Measurements from ENCODE around the gene ARMH4. TPM values are rescaled to one million over a fixed set of nuclear protein-coding genes. Genes with fewer than 3 reads are reported as not detected.

ARMH4 gene
- total RNA-seq, 1 experiment from 2014 or later = 42.6 TPM

DNA sequence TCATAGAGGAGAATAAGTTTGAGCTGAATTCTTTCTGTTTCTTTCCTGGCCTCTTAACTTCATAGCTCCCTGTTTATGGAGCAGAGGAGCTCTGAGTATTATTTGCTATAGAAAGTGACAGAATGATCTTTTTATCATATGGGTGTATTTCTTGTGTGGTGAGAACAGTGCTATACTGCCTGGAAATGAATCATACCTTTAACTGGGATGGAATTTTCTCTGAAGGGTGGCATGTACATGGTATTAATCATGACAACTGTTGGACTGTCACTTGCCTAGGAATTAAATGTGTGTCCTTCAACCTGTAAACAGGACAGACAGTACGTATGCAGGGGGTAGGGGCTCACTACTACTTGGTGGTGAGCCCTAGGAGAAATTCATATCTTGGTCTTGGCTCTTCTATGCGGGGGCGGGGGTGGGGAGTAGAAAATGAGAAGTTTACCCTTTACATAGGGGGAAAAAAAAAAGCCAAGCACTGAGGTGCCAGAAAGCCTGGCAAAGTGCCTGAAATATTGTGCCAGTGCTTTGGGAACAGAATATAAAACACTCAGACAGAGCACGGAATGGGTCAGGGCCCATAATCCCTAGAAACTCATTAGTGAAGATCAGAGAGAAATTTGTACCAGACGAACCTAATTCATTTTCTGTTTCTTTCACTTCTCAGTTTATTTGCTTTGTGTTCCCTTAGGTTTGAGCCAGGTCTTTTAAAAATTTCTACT is 33.8 kb downstream of the ARMH4 start:
- WGBS (ENCODE audit: extremely low coverage, insufficient read length, low lambda C conversion rate) = no CpG with 5 or more reads among the region's 5 CpGs
- H3K4me1 ChIP-seq (ENCODE audit: insufficient read depth, low read length) = no peaks in the 10 kb centered on the region
- H3K27me3 ChIP-seq (ENCODE audit: insufficient read depth, low read length) = no peaks in the 10 kb centered on the region
- H3K9me3 Mint-ChIP-seq = no peaks in the 10 kb centered on the region
- no peak overlapping the region for H4K91ac ChIP-seq (ENCODE audit: insufficient read length, low read depth, low read length)
- H4K5ac ChIP-seq (ENCODE audit: insufficient read length, low read depth, low read length) = no peak overlapping the region
- TF ChIP-seq, protein P1, sequence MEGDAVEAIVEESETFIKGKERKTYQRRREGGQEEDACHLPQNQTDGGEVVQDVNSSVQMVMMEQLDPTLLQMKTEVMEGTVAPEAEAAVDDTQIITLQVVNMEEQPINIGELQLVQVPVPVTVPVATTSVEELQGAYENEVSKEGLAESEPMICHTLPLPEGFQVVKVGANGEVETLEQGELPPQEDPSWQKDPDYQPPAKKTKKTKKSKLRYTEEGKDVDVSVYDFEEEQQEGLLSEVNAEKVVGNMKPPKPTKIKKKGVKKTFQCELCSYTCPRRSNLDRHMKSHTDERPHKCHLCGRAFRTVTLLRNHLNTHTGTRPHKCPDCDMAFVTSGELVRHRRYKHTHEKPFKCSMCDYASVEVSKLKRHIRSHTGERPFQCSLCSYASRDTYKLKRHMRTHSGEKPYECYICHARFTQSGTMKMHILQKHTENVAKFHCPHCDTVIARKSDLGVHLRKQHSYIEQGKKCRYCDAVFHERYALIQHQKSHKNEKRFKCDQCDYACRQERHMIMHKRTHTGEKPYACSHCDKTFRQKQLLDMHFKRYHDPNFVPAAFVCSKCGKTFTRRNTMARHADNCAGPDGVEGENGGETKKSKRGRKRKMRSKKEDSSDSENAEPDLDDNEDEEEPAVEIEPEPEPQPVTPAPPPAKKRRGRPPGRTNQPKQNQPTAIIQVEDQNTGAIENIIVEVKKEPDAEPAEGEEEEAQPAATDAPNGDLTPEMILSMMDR (conservative IDR thresholded peaks at IDR 0.05) = no peak
- H3T11ph ChIP-seq (ENCODE audit: low read length) = no peak overlapping the region
- no peak overlapping the region for H2AK5ac ChIP-seq (ENCODE audit: insufficient read length, low read length)
- DNase-seq = no peak
- no peak overlapping the region for H2BK20ac ChIP-seq (ENCODE audit: low read depth, low read length, poor library complexity, severe bottlenecking)
- no peak overlapping the region for H2BK15ac ChIP-seq (ENCODE audit: low read depth, low read length)
- no peak overlapping the region for H2BK12ac ChIP-seq (ENCODE audit: insufficient read length, low read depth, low read length)
- no peak overlapping the region for H2BK120ac ChIP-seq (ENCODE audit: low read depth, low read length, poor library complexity, severe bottlenecking)
- no peak overlapping the region for H3K4me2 ChIP-seq (ENCODE audit: insufficient read depth, insufficient read length, low read length)
- H3K56ac ChIP-seq (ENCODE audit: insufficient read length, low read depth, low read length) = no peak overlapping the region
- no peak overlapping the region for H3K4me3 Mint-ChIP-seq
- no peak overlapping the region for H3K27ac Mint-ChIP-seq
- no peaks in the 10 kb centered on the region for H3K27me3 Mint-ChIP-seq (ENCODE audit: low read depth)
- no peak overlapping the region for H3K14ac ChIP-seq (ENCODE audit: insufficient read depth, low read length)
- peaks cover 0 to 9% (median 6%) of the 10 kb centered on the region in 3 experiments; a peak in 5 of 7 replicates for H3K36me3 Mint-ChIP-seq (ENCODE audit: insufficient read depth in 1 of 3, low read depth in 3 of 3)
- H2BK5ac ChIP-seq (ENCODE audit: insufficient read length, low read length) = no peak overlapping the region
- peaks cover 7 to 9% of the 10 kb centered on the region in 2 experiments for H3K4me1 Mint-ChIP-seq
- H3K23ac ChIP-seq (ENCODE audit: insufficient read length, low read depth, low read length) = no peak overlapping the region
- H4K8ac ChIP-seq (replicated peaks; ENCODE audit: insufficient read length, low read depth, low read length) = no peak overlapping the region
- H3K18ac ChIP-seq (ENCODE audit: insufficient read length, low read depth, low read length) = no peak overlapping the region
- H3K23me2 ChIP-seq (ENCODE audit: insufficient read length, low read depth, low read length, poor library complexity, severe bottlenecking) = no peaks in the 10 kb centered on the region
- H3K9ac ChIP-seq (ENCODE audit: extremely low read depth, insufficient read length, low read length) = no peak overlapping the region
- H3K79me2 ChIP-seq (ENCODE audit: insufficient read depth, low read length) = no peaks in the 10 kb centered on the region
- H3K79me1 ChIP-seq (ENCODE audit: insufficient read depth, low read depth, low read length, poor library complexity, severe bottlenecking) = no peaks in the 10 kb centered on the region
- H4K20me1 ChIP-seq (ENCODE audit: control insufficient read depth, insufficient read depth, insufficient read length) = no peaks in the 10 kb centered on the region
- H3K27ac ChIP-seq (ENCODE audit: insufficient read length, low read depth, low read length) = no peak overlapping the region
- H3K9me3 ChIP-seq (ENCODE audit: control insufficient read depth, low read depth, low read length) = no peaks in the 10 kb centered on the region
- no peak overlapping the region for H3K4ac ChIP-seq (ENCODE audit: low read depth, low read length)
- no peak overlapping the region for H2AFZ ChIP-seq (ENCODE audit: low read length)

Measured in H9 (cell line).